NCI-H1417 (cell line): ENCODE results near the gene OR6Q1.
"Not testable (repeated sequence)": the region's sequence is repeated elsewhere in the genome, so short reads cannot be mapped to it uniquely, and the experiment has no call there.

Experiments used
- DNase-seq, 3 experiments: peaks; one replicate each; lab custom pipeline; 2025; lab: John Stamatoyannopoulos, UW

Gene OR6Q1

GRCh38 chr11:58030653-58031052 lies at the start of gene OR6Q1:
Gene OR6Q1, plus strand, starts transcription at chr11:58030953. Its CDS starts 0 bp downstream, at chr11:58030953.
- DNase-seq: no peak

- no peak for DNase-seq
Observed at GRCh38 chr11:57981536-57981935, 49.2 kb upstream of the OR6Q1 start.

- DNase-seq: peak in 1 of 3 experiments; percentile 27
Observed at GRCh38 chr11:57982776-57983175, 48.0 kb upstream of the OR6Q1 start.

- no peak for DNase-seq
Observed at GRCh38 chr11:57983191-57983590, 47.6 kb upstream of the OR6Q1 start.

GRCh38 chr11:57999523-57999922 lies 31.2 kb upstream of the OR6Q1 start:
- not testable (repeated sequence) for DNase-seq

- not testable (repeated sequence) for DNase-seq
Observed at GRCh38 chr11:58000021-58000420, 30.7 kb upstream of the OR6Q1 start.

GRCh38 chr11:58000699-58001098 lies 30.1 kb upstream of the OR6Q1 start:
- DNase-seq: no peak

GRCh38 chr11:58003036-58003435 lies 27.7 kb upstream of the OR6Q1 start:
- no peak for DNase-seq

GRCh38 chr11:58003591-58003990 lies 27.2 kb upstream of the OR6Q1 start:
- no peak for DNase-seq

- DNase-seq: no peak
Observed at GRCh38 chr11:58004664-58005063, 26.1 kb upstream of the OR6Q1 start.

- DNase-seq: no peak
Observed at GRCh38 chr11:58006940-58007339, 23.8 kb upstream of the OR6Q1 start.

- DNase-seq: no peak
Observed at GRCh38 chr11:58011771-58012170, 19.0 kb upstream of the OR6Q1 start.

GRCh38 chr11:58023435-58023931 lies 7.3 kb upstream of the OR6Q1 start, which contains the start of gene OR9Q1:
Gene OR9Q1, plus strand, starts transcription at chr11:58023881. Its CDS starts 155,564 bp downstream, at chr11:58179445.
- DNase-seq: no peak

GRCh38 chr11:58024601-58025091 lies 6.1 kb upstream of the OR6Q1 start:
- DNase-seq: no peak

- DNase-seq: no peak
Observed at GRCh38 chr11:58027341-58027740, 3.4 kb upstream of the OR6Q1 start.

- no peak for DNase-seq
Observed at GRCh38 chr11:58028687-58029411, 1.9 kb upstream of the OR6Q1 start.

- no peak for DNase-seq
Observed at GRCh38 chr11:58034471-58034870, 3.7 kb downstream of the OR6Q1 start.

- no peak for DNase-seq
Observed at GRCh38 chr11:58039589-58039988, 8.8 kb downstream of the OR6Q1 start.

- DNase-seq: no peak
Observed at GRCh38 chr11:58043379-58043778, 12.6 kb downstream of the OR6Q1 start.

- no peak for DNase-seq
Observed at GRCh38 chr11:58046231-58046630, 15.5 kb downstream of the OR6Q1 start.

- no peak for DNase-seq
Observed at GRCh38 chr11:58047818-58048217, 17.1 kb downstream of the OR6Q1 start.

GRCh38 chr11:58055806-58056401 lies 25.2 kb downstream of the OR6Q1 start:
- DNase-seq: no peak

- no peak for DNase-seq
Observed at GRCh38 chr11:58057481-58057880, 26.7 kb downstream of the OR6Q1 start.
